NCI-H2227 (cell line): ENCODE results near the gene P2RY11.
A peak's percentile ranks its signal among the peaks of the same experiment; 100 is the strongest.

Experiments used
- DNase-seq: peaks from one replicate; lab custom pipeline; 2025; ENCODE audit not compliant: unreplicated experiment; lab: John Stamatoyannopoulos, UW

Gene P2RY11

GRCh38 chr19:10112895-10113591 is 1.6 kb downstream of the P2RY11 start:
- no peak for DNase-seq

- no peak for DNase-seq
Observed at GRCh38 chr19:10113592-10113963, 2.1 kb downstream of the P2RY11 start.

- no peak for DNase-seq
Observed at GRCh38 chr19:10113964-10114650, 2.6 kb downstream of the P2RY11 start.

GRCh38 chr19:10114651-10115391 is 3.3 kb downstream of the P2RY11 start:
- peak; percentile 12 for DNase-seq

- DNase-seq, result no peak
Observed at GRCh38 chr19:10115392-10116084, 4.0 kb downstream of the P2RY11 start.

- no peak for DNase-seq
Observed at GRCh38 chr19:10116085-10116865, 4.8 kb downstream of the P2RY11 start.

- no peak for DNase-seq
Observed at GRCh38 chr19:10116866-10117616, 5.5 kb downstream of the P2RY11 start.

- no peak for DNase-seq
Observed at GRCh38 chr19:10118960-10119359, 7.5 kb downstream of the P2RY11 start.

GRCh38 chr19:10120538-10121189 is 9.2 kb downstream of the P2RY11 start:
- DNase-seq, result peak; percentile 7

- no peak for DNase-seq
Observed at GRCh38 chr19:10122045-10122444, 10.6 kb downstream of the P2RY11 start.

- no peak for DNase-seq
Observed at GRCh38 chr19:10124429-10124828, 12.9 kb downstream of the P2RY11 start.

GRCh38 chr19:10126213-10126639 is 14.7 kb downstream of the P2RY11 start:
- DNase-seq, result no peak

GRCh38 chr19:10132905-10133304 is 21.4 kb downstream of the P2RY11 start:
- no peak for DNase-seq

- DNase-seq, result no peak
Observed at GRCh38 chr19:10133596-10133995, 22.1 kb downstream of the P2RY11 start.

- DNase-seq, result no peak
Observed at GRCh38 chr19:10134040-10134439, 22.5 kb downstream of the P2RY11 start.

- no peak for DNase-seq
Observed at GRCh38 chr19:10135551-10136334, 24.2 kb downstream of the P2RY11 start.

- no peak for DNase-seq
Observed at GRCh38 chr19:10136936-10137335, 25.4 kb downstream of the P2RY11 start.
